Smooth muscle cell (in vitro differentiated cells): ENCODE measurements around the gene C14orf93. TPM values are rescaled to one million over a fixed set of nuclear protein-coding genes. Genes with fewer than 3 reads are reported as not detected.
"Not testable (repeated sequence)": the region's sequence is repeated elsewhere in the genome, so short reads cannot be mapped to it uniquely, and the experiment has no call there.

Experiments used
- DNase-seq: peaks from one replicate; lab custom pipeline; 2025; ENCODE audit not compliant: unreplicated experiment; lab: John Stamatoyannopoulos, UW
- H2AFZ ChIP-seq: fragments of 200-600 bp; sonication (generic); 2 replicates; pipeline ENCODE4 v1.6.0; 2016; ENCODE audit warnings: antibody characterized with exemption, low read depth, mild to moderate bottlenecking
- H3F3A ChIP-seq: fragments of 200-600 bp; sonication (generic); 2 replicates; pipeline ENCODE4 v1.6.0; 2017; ENCODE audit warnings: antibody characterized with exemption, low read depth
- H3K27ac ChIP-seq: fragments of 200-600 bp; sonication (generic); 2 replicates; pipeline ENCODE4 v1.5.1; 2016; ENCODE audit warnings: low read depth, mild to moderate bottlenecking
- H3K27me3 ChIP-seq: fragments of 200-600 bp; sonication (generic); 2 replicates; pipeline ENCODE4 v1.6.1; 2016; ENCODE audit warnings: low read depth, mild to moderate bottlenecking
- H3K36me3 ChIP-seq: fragments of 200-600 bp; sonication (generic); 2 replicates; pipeline ENCODE4 v1.5.1; 2016; ENCODE audit warnings: low read depth
- H3K4me1 ChIP-seq: fragments of 200-600 bp; sonication (generic); 2 replicates; pipeline ENCODE4 v1.5.1; 2016; ENCODE audit warnings: low read depth
- H3K4me2 ChIP-seq: fragments of 200-600 bp; sonication (generic); 2 replicates; pipeline ENCODE4 v1.6.0; 2016; ENCODE audit warnings: mild to moderate bottlenecking
- H3K4me3 ChIP-seq: fragments of 200-600 bp; sonication (generic); 2 replicates; pipeline ENCODE4 v1.5.1; 2016; ENCODE audit warnings: mild to moderate bottlenecking
- H3K79me2 ChIP-seq: fragments of 200-600 bp; sonication (generic); 2 replicates; pipeline ENCODE4 v1.6.0; 2016; ENCODE audit warnings: low read depth, mild to moderate bottlenecking
- H3K9ac ChIP-seq: fragments of 200-600 bp; sonication (generic); 2 replicates; pipeline ENCODE4 v1.6.0; 2016; ENCODE audit warnings: low read depth
- H3K9me3 ChIP-seq: fragments of 200-600 bp; sonication (generic); replicated peaks from 2 replicates; pipeline ENCODE4 v1.5.1; 2016; ENCODE audit warnings: low read depth
- H4K20me1 ChIP-seq: fragments of 200-600 bp; sonication (generic); 2 replicates; pipeline ENCODE4 v1.6.0; 2016; ENCODE audit warnings: low read depth
- CTCF ChIP-seq: fragments of 200-600 bp; sonication (generic); IDR thresholded peaks from 2 replicates; pipeline ENCODE4 v1.5.1; 2017; ENCODE audit warnings: borderline replicate concordance, mild to moderate bottlenecking, antibody characterized with exemption; ENCODE audit not compliant: insufficient read depth, poor library complexity, severe bottlenecking
- WGBS: methylation state at CpG from one replicate; pipeline ENCODE4 v1.1.7; 2016; ENCODE audit warnings: low lambda C conversion rate; 5-methylcytosine and 5-hydroxymethylcytosine counted together
- polyA plus RNA-seq: library from polyadenylated mRNA; unstranded; fragments of >200 nt; fragmentation: Nextera tagmentation; extraction: Ambion mirVana; gene quantifications from 2 replicates; pipeline ENCODE4 v1.2.1, GENCODE V29; 2016
- total RNA-seq: library from RNA; depleted of rRNA; stranded (reverse); fragments of >200 nt; gene quantifications from 2 replicates; pipeline ENCODE4 v1.2.3, GENCODE V29; 2014

C14orf93 gene
- total and polyA plus RNA-seq, 2 experiments from 2014 or later, result 6.7 to 10.2 TPM

- 27% methylated on average over 19 of the region's 19 CpGs for WGBS
- no peaks in the 10 kb centered on the region for H3K27me3 ChIP-seq
- H3K4me3 ChIP-seq, result peak overlapping the region; percentile 80
Measured at GRCh38 chr14:22955702-22956569, 54.0 kb downstream of the C14orf93 start.

GRCh38 chr14:22952418-22952817, 57.5 kb downstream of the C14orf93 start:
- Histone ChIP-seq H3K9ac (no peak overlapping the region), H3K4me2 (no peak overlapping the region), H2AFZ (no peak overlapping the region), H3K36me3 (no peaks in the 10 kb centered on the region), H3K27ac (no peak overlapping the region), H3K27me3 (no peaks in the 10 kb centered on the region), H3K79me2 (no peaks in the 10 kb centered on the region), H3K9me3 (no peaks in the 10 kb centered on the region), H3F3A (no peaks in the 10 kb centered on the region), H4K20me1 (no peaks in the 10 kb centered on the region), H3K4me3 (no peak overlapping the region), H3K4me1 (peaks cover 7% of the 10 kb centered on the region)
- no peak for DNase-seq
- TF ChIP-seq CTCF, result no peak
- 95% methylated on average over 1 of the region's 1 CpG for WGBS

More at GRCh38 chr14:22955702-22956569, 54.0 kb downstream of the C14orf93 start:
- no peak for TF ChIP-seq CTCF
- no peaks in the 10 kb centered on the region for H3K79me2 ChIP-seq
- H3K4me2 ChIP-seq, result peak overlapping the region; percentile 93
- peaks cover 7% of the 10 kb centered on the region for H3K4me1 ChIP-seq
- no peaks in the 10 kb centered on the region for H4K20me1 ChIP-seq
- H2AFZ ChIP-seq, result peak overlapping the region; percentile 94
- H3K9ac ChIP-seq, result peak overlapping the region; percentile 68
- no peaks in the 10 kb centered on the region for H3F3A ChIP-seq
- peak overlapping the region; percentile 79 for H3K27ac ChIP-seq
- DNase-seq, result no peak
- H3K36me3 ChIP-seq, result no peaks in the 10 kb centered on the region
- H3K9me3 ChIP-seq, result no peaks in the 10 kb centered on the region

GRCh38 chr14:22951795-22952194, 58.1 kb downstream of the C14orf93 start:
- H3K79me2 ChIP-seq, H3K9me3 ChIP-seq, H3K4me1 ChIP-seq, DNase-seq, H3K36me3 ChIP-seq, H3K4me2 ChIP-seq, H2AFZ ChIP-seq, H4K20me1 ChIP-seq, H3K27me3 ChIP-seq, H3K27ac ChIP-seq, H3K4me3 ChIP-seq, H3F3A ChIP-seq, H3K9ac ChIP-seq: not testable (repeated sequence)
- 95% methylated on average over 8 of the region's 8 CpGs for WGBS

GRCh38 chr14:22945642-22946041, 64.3 kb downstream of the C14orf93 start:
- H3K27ac ChIP-seq, result no peak overlapping the region
- 74% methylated on average over 3 of the region's 3 CpGs for WGBS
- no peaks in the 10 kb centered on the region for H3K27me3 ChIP-seq
- TF ChIP-seq CTCF, result no peak
- no peak overlapping the region for H2AFZ ChIP-seq
- H3K79me2 ChIP-seq, result no peaks in the 10 kb centered on the region
- H3K4me2 ChIP-seq, result no peak overlapping the region
- no peaks in the 10 kb centered on the region for H4K20me1 ChIP-seq
- no peaks in the 10 kb centered on the region for H3K9me3 ChIP-seq
- no peaks in the 10 kb centered on the region for H3F3A ChIP-seq
- no peaks in the 10 kb centered on the region for H3K4me1 ChIP-seq
- no peak overlapping the region for H3K4me3 ChIP-seq
- no peak for DNase-seq
- H3K9ac ChIP-seq, result no peak overlapping the region
- no peaks in the 10 kb centered on the region for H3K36me3 ChIP-seq
